Left colon (tissue), 2 donors: ENCODE results near the gene ANKRD26. TPM values are rescaled to one million over a fixed set of nuclear protein-coding genes. Genes with fewer than 3 reads are reported as not detected.

ENCODE experiments used
- total RNA-seq, 2 donors: library from RNA; stranded (reverse); fragmentation: NEBNext Ultra II Directional; extraction: Animal tissue kit (Norgen Biotek cat#: 25700); gene quantifications; one replicate each; pipeline ENCODE4 v1.2.1, GENCODE V29; 2021
- donor health status: DM: no; HTN: no; CAD: no.
- donor health status: DM: yes; HTN: yes; CAD: no.

ANKRD26 gene
- total RNA-seq, 2 donors from 2014 or later: 4.7 to 5.3 TPM

Other genes starting within 250 kb of the ANKRD26 start
- 10 to 100 TPM; 59.9 to 71.4 TPM for gene ABI1, start 239.5 kb downstream of the ANKRD26 start, total RNA-seq
- 10 to 100 TPM; 99.3 to 99.7 TPM for gene YME1L1, start 53.9 kb upstream of the ANKRD26 start, total RNA-seq
- 1 to 10 TPM; 7.2 to 8.4 TPM for gene MASTL, start 54.9 kb upstream of the ANKRD26 start, total RNA-seq
- 10 to 100 TPM; 36.3 to 39.4 TPM for gene ACBD5, start 140.3 kb upstream of the ANKRD26 start, total RNA-seq